T-helper 2 cell treated with Interferon-gamma antibody and Interleukin-4, amounts not matched to agents 100 ng/mL and 5 ng/mL, for 36 hours (primary cell): ENCODE measurements around the gene DBP. TPM values are rescaled to one million over a fixed set of nuclear protein-coding genes. Genes with fewer than 3 reads are reported as not detected.

ENCODE experiments used
- intact Hi-C: fragments of 100-400 bp; cut with micrococcal nuclease; formaldehyde crosslinking; loops from one replicate; pipeline ENCODE4 v1.15.1; 2023
- total RNA-seq: library from RNA; stranded (reverse); gene quantifications from 2 replicates; pipeline ENCODE4 v1.2.3, GENCODE V29; 2022

The DBP gene
- total RNA-seq, 1 donor from 2014 or later = 11.8 TPM

GRCh38 chr19:48641850-48642249 lies 4.7 kb upstream of the DBP start:
- intact Hi-C loops = no loop called here

- intact Hi-C loops = loop anchor here (5.0 to 10.0 kb wide), 2 partner anchors 277 to 325 kb away; partner anchors contain the start of genes FTL, SYNGR4 and TMEM143
Observed at GRCh38 chr19:48639483-48640375, 2.5 kb upstream of the DBP start.

- intact Hi-C loops = loop anchor here (1.0 to 10.0 kb wide), 3 partner anchors 7 to 326 kb away; partner anchors contain the start of genes CA11, FTL, SYNGR4 and TMEM143
Observed at GRCh38 chr19:48638831-48639381, 1.7 kb upstream of the DBP start.

GRCh38 chr19:48637948-48638830 lies 1.0 kb upstream of the DBP start:
- intact Hi-C loops = loop anchor here (1.0 to 10.0 kb wide), 6 partner anchors 8 to 327 kb away; partner anchors contain the start of genes CA11, FTL, RPL18 and SPHK2

DNA sequence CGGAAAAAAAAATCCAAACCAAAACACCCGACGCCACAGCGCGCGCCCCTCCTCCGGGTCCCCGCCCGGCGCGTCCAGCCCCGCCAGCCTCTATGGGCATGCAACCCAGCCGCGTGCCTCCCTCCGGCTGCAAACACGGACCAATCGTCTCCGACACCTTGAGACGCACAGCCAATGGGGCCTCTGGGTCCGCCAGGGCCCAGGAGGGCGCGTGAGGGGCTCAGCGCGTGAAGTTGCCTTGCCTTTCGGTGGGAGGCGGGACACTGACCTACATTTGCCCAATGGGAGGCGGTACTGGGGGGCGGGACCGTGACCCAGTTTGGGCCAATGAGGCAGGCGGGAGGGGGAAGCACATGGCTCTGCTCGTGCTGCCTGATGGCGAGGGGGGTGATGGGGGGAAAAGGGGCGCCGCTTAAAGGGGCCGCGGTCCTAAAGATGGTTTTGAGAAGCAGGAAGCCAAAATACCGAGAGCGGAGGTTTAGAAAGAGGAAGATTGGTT lies 319 bp upstream of the DBP start:
- intact Hi-C loops = loop anchor here (1.0 to 10.0 kb wide), 5 partner anchors 18 to 327 kb away; partner anchors contain the start of genes FTL, RPL18, SPHK2 and SYNGR4

DNA sequence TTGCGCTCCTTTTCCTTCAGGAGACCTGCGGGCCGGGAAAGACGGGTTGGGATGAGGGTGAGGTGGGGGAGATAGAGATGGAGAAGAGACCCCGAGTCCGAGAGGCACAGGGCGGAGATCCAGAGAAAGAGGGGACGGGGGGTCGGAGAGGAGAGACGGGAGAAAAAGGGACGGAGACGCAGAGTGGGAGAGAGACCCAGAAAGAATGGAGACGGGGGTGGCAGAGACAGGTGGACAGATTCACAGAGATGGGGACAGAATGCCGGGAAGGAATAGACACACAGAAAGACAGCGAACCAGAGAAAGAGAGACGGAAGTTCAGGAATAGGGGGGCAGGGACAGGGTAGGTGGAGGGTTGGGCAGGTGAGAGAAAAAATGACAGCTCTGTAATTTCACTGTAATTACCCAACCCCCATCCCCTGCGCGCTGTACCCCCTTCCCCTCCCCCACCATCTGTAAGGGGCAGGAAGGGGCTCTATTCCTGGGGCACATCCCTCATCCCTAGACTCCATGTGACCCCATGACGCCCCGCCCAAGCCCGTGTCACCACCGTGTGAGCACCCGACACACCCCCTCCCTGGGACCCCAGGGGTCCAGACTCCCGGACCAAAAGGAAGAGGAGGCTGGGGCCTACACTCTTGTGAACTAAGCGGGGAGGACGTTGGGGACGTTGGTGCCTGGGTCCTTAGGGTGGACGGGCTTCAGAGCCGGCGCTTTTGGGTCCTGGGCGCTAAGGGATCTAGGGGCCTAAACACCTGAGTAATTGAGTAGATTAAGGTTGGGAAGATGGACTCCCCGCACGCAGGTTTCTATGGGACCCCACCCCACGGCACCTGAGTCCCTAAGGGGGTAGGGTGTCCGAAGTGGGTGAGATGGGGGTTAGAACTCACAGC lies 967 bp downstream of the DBP start:
- intact Hi-C loops = loop anchor here (5.0 to 10.0 kb wide), 2 partner anchors 274 to 329 kb away; partner anchors contain the start of genes FTL, SYNGR4 and TMEM143

GRCh38 chr19:48635263-48635965 lies 1.8 kb downstream of the DBP start:
- intact Hi-C loops = loop anchor here (5.0 to 10.0 kb wide), 2 partner anchors 273 to 329 kb away; partner anchors contain the start of genes FTL, SYNGR4 and TMEM143

DNA sequence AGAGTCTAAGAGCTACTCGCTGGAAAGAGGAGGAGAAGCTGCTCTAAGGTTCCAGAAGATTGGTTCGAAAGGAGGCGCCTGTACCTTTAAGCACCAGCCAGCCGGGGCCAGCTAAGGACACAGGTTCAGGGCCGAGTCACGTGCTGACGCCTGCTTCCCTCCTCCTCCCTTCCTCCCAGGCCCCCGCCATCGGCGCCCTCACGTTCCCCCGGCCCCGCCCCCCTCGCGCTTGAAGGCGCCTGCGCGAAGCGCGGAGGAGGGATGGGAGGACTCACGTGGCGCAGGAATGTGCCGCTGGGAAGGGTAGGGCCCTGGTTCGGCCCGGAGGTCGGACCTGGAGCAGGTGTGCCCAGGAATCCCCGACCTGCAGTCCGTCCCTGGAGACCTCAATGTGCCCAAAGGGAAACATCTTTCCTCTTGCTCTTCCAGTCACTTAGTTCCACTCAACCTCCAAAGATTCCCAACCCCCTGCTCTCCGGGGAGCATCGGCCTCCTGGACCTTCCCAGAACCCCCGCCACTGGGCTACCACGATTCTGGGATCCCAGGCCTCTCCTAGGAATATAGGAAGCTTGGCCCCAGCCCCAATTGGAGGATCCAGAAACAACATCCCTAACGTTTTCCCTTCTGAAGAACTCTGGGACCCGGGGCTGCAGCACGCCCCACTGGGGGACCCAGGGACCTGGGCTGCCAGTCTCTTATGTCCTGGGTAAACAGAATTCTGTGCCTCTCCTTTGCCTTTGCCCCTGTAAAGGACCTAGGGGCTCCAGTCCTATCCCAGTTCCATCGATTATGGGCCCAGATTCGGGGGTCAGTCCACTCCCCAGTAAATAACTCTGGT lies 2.5 kb downstream of the DBP start:
- intact Hi-C loops = loop anchor here (1.0 to 10.0 kb wide), 3 partner anchors 10 to 330 kb away; partner anchors contain the start of genes FTL, SYNGR4 and TMEM143

GRCh38 chr19:48634036-48634342 lies 3.2 kb downstream of the DBP start:
- intact Hi-C loops = loop anchor here (1.0 to 10.0 kb wide), 2 partner anchors 10 to 331 kb away; partner anchors contain the start of gene FTL

GRCh38 chr19:48633148-48634035 lies 3.8 kb downstream of the DBP start:
- intact Hi-C loops = loop anchor here (1.0 to 10.0 kb wide), 2 partner anchors 9 to 331 kb away; partner anchors contain the start of gene FTL

DNA sequence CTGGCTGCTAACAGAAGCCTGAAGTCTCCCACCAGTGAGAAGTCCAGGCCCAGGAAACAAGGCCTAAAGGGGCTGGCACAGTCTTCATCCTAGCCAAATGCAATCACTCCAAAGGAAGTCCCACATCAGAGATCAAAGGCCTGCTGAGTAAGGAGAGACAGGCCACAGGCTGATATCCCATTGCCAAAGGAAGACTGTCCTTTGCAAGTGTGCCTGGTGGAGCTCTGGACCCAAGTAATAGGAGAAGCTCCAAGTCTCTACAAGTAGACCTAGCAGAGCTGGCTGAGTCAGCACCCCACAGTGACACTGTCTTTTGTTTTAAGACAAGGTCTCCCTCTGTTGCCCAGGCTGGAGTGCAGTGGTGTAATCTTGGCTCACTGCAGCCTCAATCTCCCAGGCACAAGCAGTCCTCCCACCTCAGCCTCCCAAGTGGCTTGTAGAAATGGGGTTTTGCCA lies 4.5 kb downstream of the DBP start:
- intact Hi-C loops = loop anchor here (10.0 kb wide), 1 partner anchor 332 kb away; the partner anchor contains the start of gene FTL

DNA sequence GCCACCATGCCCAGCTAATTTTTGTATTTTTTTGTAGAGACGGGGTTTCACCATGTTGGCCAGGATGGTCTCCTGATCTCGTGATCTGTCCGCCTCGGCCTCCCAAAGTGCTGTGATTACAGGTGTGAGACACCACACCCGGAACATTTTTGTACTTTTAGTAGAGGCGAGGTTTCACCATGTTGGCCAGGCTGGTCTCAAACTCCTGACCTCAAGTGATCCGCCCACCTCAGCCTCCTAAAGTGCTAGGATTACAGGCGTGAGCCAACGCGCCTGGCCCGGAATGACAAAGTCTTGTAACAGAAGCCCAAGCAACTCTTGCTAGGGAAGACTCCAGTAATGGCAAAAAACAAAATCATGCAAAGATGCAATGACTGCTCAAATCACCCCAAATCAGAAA lies 4.9 kb downstream of the DBP start:
- intact Hi-C loops = loop anchor here (10.0 kb wide), 1 partner anchor 333 kb away; the partner anchor contains the start of gene FTL

- intact Hi-C loops = loop anchor here (10.0 kb wide), 1 partner anchor 334 kb away; the partner anchor contains the start of gene FTL
Observed at GRCh38 chr19:48631225-48631624, 6.0 kb downstream of the DBP start.

- intact Hi-C loops = loop anchor here (10.0 kb wide), 1 partner anchor 334 kb away; the partner anchor contains the start of gene FTL
Observed at GRCh38 chr19:48630296-48631063, 6.7 kb downstream of the DBP start.

- intact Hi-C loops = loop anchor here (10.0 kb wide), 1 partner anchor 335 kb away; the partner anchor contains the start of gene FTL
Observed at GRCh38 chr19:48629599-48630295, 7.4 kb downstream of the DBP start.
